ENCODE results near the gene OPN1MW. TPM values are rescaled to one million over a fixed set of nuclear protein-coding genes. Genes with fewer than 3 reads are reported as not detected.

Gene OPN1MW
- total and polyA plus RNA-seq, 2 of the 13 experiments (the other 11 are each of a cell fraction or from before 2014, with no cell fraction given): not detected

- TF ChIP-seq ZNF292 (CRISPR knock-in tag; IDR thresholded peaks at IDR 0.05; ENCODE audit: borderline replicate concordance, low read depth) (no peak), FIP1L1 (IDR thresholded peaks at IDR 0.05; ENCODE audit: borderline replicate concordance, insufficient read depth, low read depth, low read length) (no peak), HMGXB4 (CRISPR knock-in tag; IDR thresholded peaks at IDR 0.05; ENCODE audit: borderline replicate concordance in 1 of 2, low read depth in 1 of 2) (no peak)
Measured at GRCh38 chrX:154135458-154136229, 46.8 kb upstream of the OPN1MW start (continued).

GRCh38 chrX:154136627-154137161, 45.7 kb upstream of the OPN1MW start:
- ChIA-PET CTCF (ENCODE audit: low intra/inter-chr PET ratio, low total read pairs) (interaction anchor here (1.0 to 1.1 kb wide), 2 partner anchors 172 to 398 kb away, joined by 3 to 7 read pairs; no protein-coding TSS in a partner anchor), POLR2A (no interaction called here)
- no peak overlapping the region for H2AFZ ChIP-seq (ENCODE audit: low read length)
- intact Hi-C loops (cut with micrococcal nuclease; ENCODE audit: unreplicated experiment) (no loop called here), in situ Hi-C loops (cut with HindIII; ENCODE audit: extremely low pct_ligation_motif_present, low pct_unique_long_range_greater_than_20kb) (no loop called here)
- peak overlapping the region; percentile 60 for H3K4me2 ChIP-seq (ENCODE audit: low read depth, low read length)
- H4K20me1 ChIP-seq (ENCODE audit: insufficient read depth, low read length): no peaks in the 10 kb centered on the region
- no peaks in the 10 kb centered on the region for H3K9me3 ChIP-seq (ENCODE audit: low read length)
- H3K27ac ChIP-seq (ENCODE audit: extremely low read length, insufficient read depth, low read length): no peak overlapping the region
- no peaks in the 10 kb centered on the region for H3K36me3 ChIP-seq (replicated peaks in 1 of 2; ENCODE audit: control insufficient read depth in 1 of 2, insufficient read depth in 2 of 2, low read length in 2 of 2)
- H3K9ac ChIP-seq (ENCODE audit: insufficient read depth, low read depth, low read length): 0 out of 2 replicates have a peak overlapping the region, but pooled peaks have one; percentile 8
- peak; percentile 91 for ATAC-seq
- FAIRE-seq: no peak
- 40% methylated on average over 1 of the region's 44 CpGs for WGBS (ENCODE audit: low lambda C conversion rate)
- no TSS peak for BruUV-seq (replicated peaks)
- no peaks in the 10 kb centered on the region for H3K79me2 ChIP-seq (ENCODE audit: insufficient read depth, low read length)
- peaks cover 33% of the 10 kb centered on the region for H3K4me1 ChIP-seq (ENCODE audit: insufficient read depth, low read length)
- DNase-seq (ENCODE audit: low spot score): peak; percentile 45
- no peaks in the 10 kb centered on the region; a peak in 1 of 5 replicates for H3K27me3 ChIP-seq (ENCODE audit: control insufficient read depth in 1 of 2, insufficient read depth in 2 of 2, low read length in 2 of 2)
- peak overlapping the region in 1 of 3 experiments; percentile 15; a peak in 1 of 6 replicates for H3K4me3 ChIP-seq (replicated peaks in 1 of 3; ENCODE audit: insufficient read depth in 1 of 3, low read depth in 2 of 3, low read length in 3 of 3)
- TF ChIP-seq ZNF598 (CRISPR knock-in tag; IDR thresholded peaks at IDR 0.05; ENCODE audit: borderline replicate concordance) (no peak), SALL1 (CRISPR knock-in tag; IDR thresholded peaks at IDR 0.05) (0 out of 2 replicates have a peak, but pooled peaks have one; percentile 26), GATAD1 (CRISPR knock-in tag; IDR thresholded peaks at IDR 0.05) (no peak), EZH2 (conservative IDR thresholded peaks at IDR 0.05; ENCODE audit: low read depth, low read length) (no peak), ZNF687 (CRISPR knock-in tag; IDR thresholded peaks at IDR 0.05) (peak; percentile 62), XRCC5 (optimal IDR thresholded peaks at IDR 0.05; ENCODE audit: low read length) (peak; percentile 77), HOXD1 (CRISPR knock-in tag; IDR thresholded peaks at IDR 0.05) (no peak), GABPB1 (CRISPR knock-in tag; IDR thresholded peaks at IDR 0.05) (peak; percentile 43; the same call in 1 of the 2 replicates), ZFP91 (CRISPR knock-in tag; IDR thresholded peaks at IDR 0.05; ENCODE audit: borderline replicate concordance) (peak; percentile 30; the same call in 1 of the 2 replicates), KDM2A (CRISPR knock-in tag; IDR thresholded peaks at IDR 0.05; ENCODE audit: borderline replicate concordance, low read depth) (peak; percentile 73; the same call in 1 of the 2 replicates)

Measured in HepG2 (cell line).